ENCODE data around the gene ADAMTSL4.

ADAMTSL4 gene

GRCh38 chr1:150535511-150536287, 13.5 kb upstream of the ADAMTSL4 start:
- DNase-seq: no peak

GRCh38 chr1:150536836-150537731, 12.1 kb upstream of the ADAMTSL4 start:
- no peak for DNase-seq

GRCh38 chr1:150537732-150538684, 11.2 kb upstream of the ADAMTSL4 start:
- no peak for DNase-seq

GRCh38 chr1:150543500-150544143, 5.6 kb upstream of the ADAMTSL4 start:
- DNase-seq: no peak

- DNase-seq: no peak
These were observed 5.0 kb upstream of the ADAMTSL4 start for GRCh38 chr1:150544204-150544603.

- DNase-seq: no peak
These were observed 3.6 kb upstream of the ADAMTSL4 start for GRCh38 chr1:150545486-150546032.

- no peak for DNase-seq
These were observed 2.8 kb upstream of the ADAMTSL4 start for GRCh38 chr1:150546294-150546937.

- no peak for DNase-seq
These were observed 930 bp upstream of the ADAMTSL4 start for GRCh38 chr1:150548324-150548631.

GRCh38 chr1:150549496-150550221, 451 bp downstream of the ADAMTSL4 start:
- no peak for DNase-seq

GRCh38 chr1:150550222-150551050, 1.2 kb downstream of the ADAMTSL4 start:
- DNase-seq: no peak

- DNase-seq: peak; percentile 25 to 30
These were observed 2.0 kb downstream of the ADAMTSL4 start for GRCh38 chr1:150551051-150551783.

GRCh38 chr1:150551784-150552127, 2.5 kb downstream of the ADAMTSL4 start:
- no peak for DNase-seq

GRCh38 chr1:150552128-150552910, 3.1 kb downstream of the ADAMTSL4 start:
- peak; percentile 69 to 94 for DNase-seq

GRCh38 chr1:150552911-150553289, 3.7 kb downstream of the ADAMTSL4 start:
- no peak for DNase-seq

- no peak for DNase-seq
These were observed 4.3 kb downstream of the ADAMTSL4 start for GRCh38 chr1:150553392-150554085.

- no peak for DNase-seq
These were observed 4.9 kb downstream of the ADAMTSL4 start for GRCh38 chr1:150554086-150554452.

- no peak for DNase-seq
These were observed 6.2 kb downstream of the ADAMTSL4 start for GRCh38 chr1:150555198-150555970.
